GM12865 (cell line): ENCODE measurements around the gene LIG1.
"Not testable (repeated sequence)": the region's sequence is repeated elsewhere in the genome, so short reads cannot be mapped to it uniquely, and the experiment has no call there.

Source experiments
- DNase-seq: peaks from one replicate; pipeline ENCODE4 v3.0.0; 2010; ENCODE audit warnings: low read depth
- H3K4me3 ChIP-seq: 2 replicates; pipeline ENCODE4 v1.5.1; 2011; ENCODE audit warnings: mild to moderate bottlenecking, low read depth, low read length, control low read depth
- TF ChIP-seq, protein P1 (sequence below): IDR thresholded peaks from 2 replicates; pipeline ENCODE4 v1.5.1; 2011; ENCODE audit warnings: low read length, control low read depth, low read depth, inconsistent platforms; ENCODE audit not compliant: insufficient read depth; ENCODE audit errors: missing control alignments

The LIG1 gene

DNA sequence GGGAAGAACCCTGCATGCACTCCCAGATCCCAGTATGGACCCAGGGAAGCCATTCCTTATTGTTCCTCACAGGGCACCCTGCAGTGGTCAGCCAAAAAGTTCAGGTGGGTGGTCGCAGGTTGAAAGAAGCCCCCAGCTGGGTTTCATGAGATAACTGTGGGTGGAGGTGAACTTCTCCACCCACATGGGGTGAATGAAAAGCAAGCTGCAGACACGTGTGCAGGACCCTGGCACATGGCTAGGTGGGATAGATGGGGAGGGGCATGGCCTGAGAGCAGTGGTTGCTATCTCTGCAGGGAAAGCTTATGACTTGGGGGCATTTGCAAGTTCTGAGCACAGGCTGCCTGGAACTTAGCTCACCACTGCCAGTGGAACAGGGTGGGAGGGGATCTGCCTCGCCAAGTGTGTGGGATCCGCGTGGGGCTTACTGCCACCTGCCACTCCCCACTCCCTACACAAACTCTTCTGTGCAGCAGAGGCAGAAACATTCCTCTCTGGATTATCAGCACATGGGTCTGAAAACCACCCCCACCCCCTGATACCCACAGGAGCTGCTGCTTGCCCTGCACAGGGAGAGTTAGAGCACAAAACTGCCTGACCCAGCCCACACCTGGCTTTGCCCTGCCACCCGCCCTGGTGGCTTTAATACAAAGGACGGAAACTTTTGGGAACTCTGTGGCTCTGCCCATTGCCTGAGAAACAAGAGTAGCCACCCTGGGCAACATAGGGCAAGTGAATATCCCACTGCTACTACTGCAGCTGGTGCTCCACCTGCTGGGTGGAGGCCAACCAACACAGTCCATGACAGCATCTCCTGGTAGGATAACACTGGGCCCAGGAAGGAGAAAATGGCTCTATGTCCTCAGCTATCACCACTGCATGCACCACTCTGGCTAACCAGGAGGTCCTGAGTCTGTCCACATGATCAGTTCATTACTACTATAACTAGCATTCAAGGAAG lies 84.0 kb downstream of the LIG1 start:
- no peak for DNase-seq
- no peak overlapping the region for H3K4me3 ChIP-seq
- TF ChIP-seq, protein P1, sequence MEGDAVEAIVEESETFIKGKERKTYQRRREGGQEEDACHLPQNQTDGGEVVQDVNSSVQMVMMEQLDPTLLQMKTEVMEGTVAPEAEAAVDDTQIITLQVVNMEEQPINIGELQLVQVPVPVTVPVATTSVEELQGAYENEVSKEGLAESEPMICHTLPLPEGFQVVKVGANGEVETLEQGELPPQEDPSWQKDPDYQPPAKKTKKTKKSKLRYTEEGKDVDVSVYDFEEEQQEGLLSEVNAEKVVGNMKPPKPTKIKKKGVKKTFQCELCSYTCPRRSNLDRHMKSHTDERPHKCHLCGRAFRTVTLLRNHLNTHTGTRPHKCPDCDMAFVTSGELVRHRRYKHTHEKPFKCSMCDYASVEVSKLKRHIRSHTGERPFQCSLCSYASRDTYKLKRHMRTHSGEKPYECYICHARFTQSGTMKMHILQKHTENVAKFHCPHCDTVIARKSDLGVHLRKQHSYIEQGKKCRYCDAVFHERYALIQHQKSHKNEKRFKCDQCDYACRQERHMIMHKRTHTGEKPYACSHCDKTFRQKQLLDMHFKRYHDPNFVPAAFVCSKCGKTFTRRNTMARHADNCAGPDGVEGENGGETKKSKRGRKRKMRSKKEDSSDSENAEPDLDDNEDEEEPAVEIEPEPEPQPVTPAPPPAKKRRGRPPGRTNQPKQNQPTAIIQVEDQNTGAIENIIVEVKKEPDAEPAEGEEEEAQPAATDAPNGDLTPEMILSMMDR: no peak

DNA sequence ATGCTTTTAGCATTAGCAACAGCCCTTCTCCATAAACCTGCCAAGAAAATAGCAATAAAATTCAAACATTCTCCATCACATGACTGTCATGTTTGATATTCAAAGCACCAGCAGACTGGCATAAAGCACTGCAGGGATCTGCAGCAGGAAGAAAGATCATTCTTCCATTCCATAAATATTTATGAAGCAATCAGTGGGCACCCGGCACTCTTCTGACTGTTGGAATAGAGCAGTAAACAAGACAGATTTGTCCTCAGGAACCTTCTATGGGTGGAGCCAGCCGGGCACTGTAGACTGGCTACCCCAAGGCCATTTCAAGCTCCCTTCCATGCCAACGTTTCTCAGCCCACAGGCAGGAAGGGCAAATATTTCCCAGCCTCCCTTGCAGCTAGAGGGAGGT lies 85.1 kb downstream of the LIG1 start:
- H3K4me3 ChIP-seq: no peak overlapping the region
- TF ChIP-seq, protein P1: no peak
- DNase-seq: no peak

DNA sequence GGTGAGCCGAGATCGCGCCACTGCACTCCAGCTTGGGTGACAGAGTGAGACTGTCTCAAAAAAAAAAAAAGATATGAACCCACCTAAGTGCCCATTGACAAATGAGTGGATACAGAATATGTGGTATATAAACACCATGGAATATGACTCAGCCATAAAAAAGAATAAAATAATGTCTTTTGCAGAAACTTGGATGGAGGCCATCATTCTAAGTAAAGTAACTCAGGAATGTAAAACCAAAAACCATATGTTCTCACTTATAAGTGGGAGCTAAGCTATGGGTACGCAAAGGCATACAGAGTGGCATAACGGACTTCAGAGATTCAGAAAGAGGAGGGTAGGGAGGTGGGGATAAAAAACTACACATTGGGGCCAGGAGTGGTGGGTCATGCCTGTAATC lies 89.0 kb downstream of the LIG1 start:
- no peak overlapping the region for H3K4me3 ChIP-seq
- no peak for DNase-seq
- TF ChIP-seq, protein P1: no peak

DNA sequence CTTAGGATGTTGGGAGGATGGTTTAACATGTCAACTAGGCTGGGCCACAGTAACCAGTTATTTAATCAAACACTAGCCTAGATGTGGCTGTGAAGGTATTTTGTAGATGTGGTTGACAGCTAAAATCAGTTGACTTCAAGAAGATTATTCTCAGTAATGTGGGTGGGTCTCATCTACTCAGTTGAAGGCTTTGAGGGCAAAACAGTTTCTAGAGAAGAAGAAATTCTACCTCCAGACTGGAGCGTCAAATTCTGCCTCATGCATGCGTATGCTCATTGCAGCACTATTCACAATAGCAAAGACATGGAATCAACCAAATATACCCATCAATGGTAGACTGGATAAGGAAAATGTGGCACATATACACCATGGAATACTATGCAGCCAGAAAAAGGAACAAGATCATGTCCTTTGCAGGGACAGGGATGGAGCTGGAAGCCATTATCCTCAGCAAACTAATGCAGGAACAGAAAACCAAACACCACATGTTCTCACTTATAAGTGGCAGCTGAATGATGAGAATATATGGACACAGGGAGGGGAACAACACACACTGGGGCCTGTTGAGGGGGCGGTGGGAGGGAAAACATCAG lies 99.9 kb downstream of the LIG1 start:
- DNase-seq, H3K4me3 ChIP-seq: not testable (repeated sequence)

DNA sequence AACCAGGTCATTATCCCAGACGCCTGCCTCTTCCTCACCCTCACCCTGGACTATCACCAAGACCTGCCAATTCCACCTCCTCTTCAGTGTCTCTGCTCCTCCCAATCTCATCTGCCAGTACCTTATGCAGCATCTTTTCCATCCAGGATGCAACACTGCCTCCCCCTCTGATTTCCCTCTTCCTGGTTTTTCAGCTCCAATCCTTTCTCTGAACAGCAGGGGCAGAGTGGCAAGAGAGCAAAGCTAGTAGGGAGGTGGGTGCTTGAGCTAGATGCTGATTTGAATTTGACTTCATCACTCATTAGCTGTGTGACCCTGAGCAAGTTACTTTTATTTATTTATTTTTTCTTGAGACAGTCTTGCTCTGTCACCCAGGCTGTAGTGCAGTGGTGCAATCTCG lies 100.7 kb downstream of the LIG1 start:
- no peak for DNase-seq
- TF ChIP-seq, protein P1: no peak
- H3K4me3 ChIP-seq: no peak overlapping the region
